GM19328 (cell line): ENCODE results near the gene OSMR.
"Not testable (repeated sequence)": the region's sequence is repeated elsewhere in the genome, so short reads cannot be mapped to it uniquely, and the experiment has no call there.

Source experiments
- ATAC-seq: cut with Tn5 transposase; IDR thresholded peaks from one replicate; pipeline ENCODE4 v1.9.1; 2021; ENCODE audit warnings: mild to moderate bottlenecking, moderate library complexity; ENCODE audit not compliant: unreplicated experiment

OSMR gene

GRCh38 chr5:38830521-38831051, 15.2 kb upstream of the OSMR start:
- ATAC-seq, result no peak

- ATAC-seq, result no peak
Measured at GRCh38 chr5:38831117-38831516, 14.7 kb upstream of the OSMR start.

GRCh38 chr5:38831909-38832308, 13.9 kb upstream of the OSMR start:
- ATAC-seq, result no peak

GRCh38 chr5:38832810-38833209, 13.0 kb upstream of the OSMR start:
- ATAC-seq, result no peak

- no peak for ATAC-seq
Measured at GRCh38 chr5:38835887-38836286, 9.9 kb upstream of the OSMR start.

GRCh38 chr5:38837416-38837815, 8.4 kb upstream of the OSMR start:
- no peak for ATAC-seq

GRCh38 chr5:38837932-38838331, 7.9 kb upstream of the OSMR start:
- ATAC-seq, result no peak

- ATAC-seq, result no peak
Measured at GRCh38 chr5:38843665-38844064, 2.1 kb upstream of the OSMR start.

GRCh38 chr5:38846379-38847011, 683 bp downstream of the OSMR start:
- no peak for ATAC-seq

GRCh38 chr5:38847559-38848347, 1.9 kb downstream of the OSMR start:
- no peak for ATAC-seq

- ATAC-seq, result no peak
Measured at GRCh38 chr5:38848637-38849036, 2.8 kb downstream of the OSMR start.

GRCh38 chr5:38851640-38852039, 5.8 kb downstream of the OSMR start:
- ATAC-seq, result not testable (repeated sequence)

- ATAC-seq, result no peak
Measured at GRCh38 chr5:38853753-38854470, 8.1 kb downstream of the OSMR start.

- no peak for ATAC-seq
Measured at GRCh38 chr5:38854907-38855306, 9.1 kb downstream of the OSMR start.

GRCh38 chr5:38856660-38857059, 10.8 kb downstream of the OSMR start:
- ATAC-seq, result no peak

- ATAC-seq, result no peak
Measured at GRCh38 chr5:38858839-38859238, 13.0 kb downstream of the OSMR start.

- ATAC-seq, result not testable (repeated sequence)
Measured at GRCh38 chr5:38861986-38862770, 16.4 kb downstream of the OSMR start.

- ATAC-seq, result no peak
Measured at GRCh38 chr5:38866362-38867031, 20.7 kb downstream of the OSMR start.

GRCh38 chr5:38867032-38867398, 21.2 kb downstream of the OSMR start:
- no peak for ATAC-seq

- ATAC-seq, result no peak
Measured at GRCh38 chr5:38867416-38867815, 21.6 kb downstream of the OSMR start.
